WTC11 (cell line): Measurements from ENCODE around the gene MMP13.

Experiments
- TF ChIP-seq, protein P1 (sequence below): fragments of 200-600 bp; IDR thresholded peaks from 2 replicates; pipeline ENCODE4 v1.8.0; 2022; ENCODE audit warnings: antibody characterized with exemption
- TF ChIP-seq, protein P2 (sequence below): sonication (generic); formaldehyde crosslinking; IDR thresholded peaks from 2 replicates; pipeline ENCODE4 v1.8.0; 2022; ENCODE audit warnings: mild to moderate bottlenecking, missing genetic modification reagents

DNA sequence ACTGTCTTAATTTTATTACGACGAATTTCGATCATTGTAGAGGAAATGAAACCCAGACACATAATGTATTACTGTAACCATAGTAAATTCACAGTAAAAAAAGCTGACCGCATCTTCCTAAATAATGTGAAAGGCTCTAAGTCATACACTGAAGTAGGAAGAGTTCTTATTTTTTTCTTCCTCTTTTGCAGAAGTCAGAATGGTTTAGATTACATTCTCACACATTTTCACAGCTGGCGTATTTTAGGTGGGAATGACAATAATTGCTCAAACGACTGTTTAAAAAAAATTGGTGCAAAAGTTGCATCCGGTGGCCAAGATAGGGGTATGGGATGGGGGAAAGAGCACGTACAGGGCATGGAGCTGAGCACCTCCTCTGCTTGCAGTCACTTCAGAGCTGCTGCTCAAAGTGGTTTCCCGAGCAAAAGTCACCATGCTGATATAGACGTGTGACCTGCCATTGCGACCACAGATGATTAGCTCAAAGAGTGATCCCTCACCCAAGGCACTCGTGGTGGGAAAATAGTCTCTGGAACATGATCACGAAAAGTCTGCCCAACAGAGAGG is 35.3 kb downstream of the MMP13 start:
- TF ChIP-seq, protein P1, sequence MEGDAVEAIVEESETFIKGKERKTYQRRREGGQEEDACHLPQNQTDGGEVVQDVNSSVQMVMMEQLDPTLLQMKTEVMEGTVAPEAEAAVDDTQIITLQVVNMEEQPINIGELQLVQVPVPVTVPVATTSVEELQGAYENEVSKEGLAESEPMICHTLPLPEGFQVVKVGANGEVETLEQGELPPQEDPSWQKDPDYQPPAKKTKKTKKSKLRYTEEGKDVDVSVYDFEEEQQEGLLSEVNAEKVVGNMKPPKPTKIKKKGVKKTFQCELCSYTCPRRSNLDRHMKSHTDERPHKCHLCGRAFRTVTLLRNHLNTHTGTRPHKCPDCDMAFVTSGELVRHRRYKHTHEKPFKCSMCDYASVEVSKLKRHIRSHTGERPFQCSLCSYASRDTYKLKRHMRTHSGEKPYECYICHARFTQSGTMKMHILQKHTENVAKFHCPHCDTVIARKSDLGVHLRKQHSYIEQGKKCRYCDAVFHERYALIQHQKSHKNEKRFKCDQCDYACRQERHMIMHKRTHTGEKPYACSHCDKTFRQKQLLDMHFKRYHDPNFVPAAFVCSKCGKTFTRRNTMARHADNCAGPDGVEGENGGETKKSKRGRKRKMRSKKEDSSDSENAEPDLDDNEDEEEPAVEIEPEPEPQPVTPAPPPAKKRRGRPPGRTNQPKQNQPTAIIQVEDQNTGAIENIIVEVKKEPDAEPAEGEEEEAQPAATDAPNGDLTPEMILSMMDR: no peak
- TF ChIP-seq, protein P2, sequence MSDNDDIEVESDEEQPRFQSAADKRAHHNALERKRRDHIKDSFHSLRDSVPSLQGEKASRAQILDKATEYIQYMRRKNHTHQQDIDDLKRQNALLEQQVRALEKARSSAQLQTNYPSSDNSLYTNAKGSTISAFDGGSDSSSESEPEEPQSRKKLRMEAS (CRISPR knock-in tag): no peak
